Activated CD4-positive, alpha-beta T cell treated with anti-CD3 and anti-CD28 coated beads, Interleukin-2, Interleukin-4, amounts not matched to agents 100 ng/mL and 50 ng/mL, durations not matched to agents 16 hours and 8 hours (primary cell): ENCODE measurements around the gene DOK7.
A peak's percentile ranks its signal among the peaks of the same experiment; 100 is the strongest.
"Not testable (repeated sequence)": the region's sequence is repeated elsewhere in the genome, so short reads cannot be mapped to it uniquely, and the experiment has no call there.

Experiments used
- DNase-seq: peaks from one replicate; pipeline ENCODE4 v3.0.0-alpha.2; 2020; ENCODE audit warnings: low spot score

The DOK7 gene

DNA sequence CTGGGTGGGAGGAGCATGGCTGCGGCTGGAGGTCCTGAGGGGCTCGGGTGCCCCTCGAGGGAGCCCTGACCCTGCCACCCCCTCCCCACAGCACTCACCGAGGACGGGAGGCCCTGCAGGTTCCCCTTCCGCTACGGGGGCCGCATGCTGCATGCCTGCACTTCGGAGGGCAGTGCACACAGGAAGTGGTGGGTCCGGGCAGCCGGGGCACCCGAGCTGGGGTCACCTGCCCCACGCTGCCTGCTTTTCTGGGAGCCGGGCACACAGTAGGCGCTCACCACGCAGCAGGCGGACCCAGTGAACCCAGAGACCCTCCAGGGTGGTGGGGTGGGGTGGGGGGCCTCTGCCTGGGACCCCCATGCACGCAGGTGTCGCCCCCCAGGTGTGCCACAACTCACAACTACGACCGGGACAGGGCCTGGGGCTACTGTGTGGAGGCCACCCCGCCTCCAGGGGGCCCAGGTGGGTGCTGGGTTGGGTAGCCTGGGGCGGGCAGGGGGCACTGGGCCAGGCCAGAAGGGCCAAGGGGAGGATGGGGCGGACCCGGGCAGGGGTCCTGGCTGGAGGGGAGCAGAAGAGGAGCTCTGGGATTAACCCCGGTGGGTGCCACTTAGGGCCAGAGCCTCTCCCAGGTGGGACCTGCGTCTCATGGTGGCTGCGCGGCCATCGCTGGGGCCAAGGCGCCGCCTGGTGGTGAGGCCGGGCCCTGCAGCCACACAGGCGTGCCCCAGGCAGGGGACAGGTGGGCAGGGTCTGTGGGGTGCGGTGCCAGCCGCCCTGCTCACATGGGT lies 20.0 kb upstream of the DOK7 start:
- peak; percentile 58 for DNase-seq

DNA sequence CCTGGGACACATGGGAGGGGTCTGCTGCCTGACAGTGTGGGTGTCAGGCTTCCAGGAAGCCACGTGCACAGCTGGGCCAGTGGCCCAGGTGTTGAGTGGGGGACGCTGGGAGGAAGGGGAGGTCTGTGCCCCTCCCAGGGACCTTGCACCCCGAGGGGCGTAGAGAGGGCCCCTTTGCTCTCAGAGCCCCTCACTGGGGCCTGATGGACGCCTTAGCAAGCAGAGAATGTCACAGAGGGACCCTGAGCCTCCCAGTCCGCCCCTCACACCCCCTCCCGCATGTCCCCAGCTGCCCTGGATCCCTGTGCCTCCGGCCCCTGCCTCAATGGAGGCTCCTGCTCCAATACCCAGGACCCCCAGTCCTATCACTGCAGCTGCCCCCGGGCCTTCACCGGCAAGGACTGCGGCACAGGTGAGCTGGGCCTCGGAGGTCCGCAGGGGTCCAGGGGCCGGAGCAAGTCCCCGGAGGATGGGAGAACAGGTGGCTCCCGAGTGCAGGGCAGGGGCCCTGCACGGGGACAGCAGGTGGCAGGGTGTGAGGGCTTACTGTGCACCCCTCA lies 19.3 kb upstream of the DOK7 start:
- DNase-seq: no peak

DNA sequence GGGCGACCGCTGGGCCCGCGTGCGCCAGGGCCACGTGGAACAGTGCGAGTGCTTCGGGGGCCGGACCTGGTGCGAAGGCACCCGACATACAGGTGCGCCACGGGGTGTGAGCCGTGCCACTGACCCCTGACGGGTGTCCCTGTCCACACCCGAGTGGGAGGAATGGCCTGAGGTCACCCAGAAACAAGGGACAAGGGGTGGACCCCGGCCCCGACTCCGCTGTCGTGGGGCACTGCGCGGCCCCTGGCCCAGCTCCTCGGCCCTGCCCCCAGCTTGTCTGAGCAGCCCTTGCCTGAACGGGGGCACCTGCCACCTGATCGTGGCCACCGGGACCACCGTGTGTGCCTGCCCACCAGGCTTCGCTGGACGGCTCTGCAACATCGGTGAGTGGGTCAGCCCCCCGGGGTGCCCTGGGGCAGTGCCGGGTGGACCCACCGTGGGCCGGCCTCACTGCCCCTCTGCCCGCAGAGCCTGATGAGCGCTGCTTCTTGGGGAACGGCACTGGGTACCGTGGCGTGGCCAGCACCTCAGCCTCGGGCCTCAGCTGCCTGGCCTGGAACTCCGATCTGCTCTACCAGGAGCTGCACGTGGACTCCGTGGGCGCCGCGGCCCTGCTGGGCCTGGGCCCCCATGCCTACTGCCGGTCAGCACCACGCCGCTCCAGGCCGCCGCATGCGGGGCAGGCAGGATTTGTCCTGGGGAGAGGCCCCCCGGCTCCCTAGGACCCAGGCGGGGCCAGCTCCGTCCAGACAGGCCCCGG lies 18.6 kb upstream of the DOK7 start:
- DNase-seq: no peak

DNA sequence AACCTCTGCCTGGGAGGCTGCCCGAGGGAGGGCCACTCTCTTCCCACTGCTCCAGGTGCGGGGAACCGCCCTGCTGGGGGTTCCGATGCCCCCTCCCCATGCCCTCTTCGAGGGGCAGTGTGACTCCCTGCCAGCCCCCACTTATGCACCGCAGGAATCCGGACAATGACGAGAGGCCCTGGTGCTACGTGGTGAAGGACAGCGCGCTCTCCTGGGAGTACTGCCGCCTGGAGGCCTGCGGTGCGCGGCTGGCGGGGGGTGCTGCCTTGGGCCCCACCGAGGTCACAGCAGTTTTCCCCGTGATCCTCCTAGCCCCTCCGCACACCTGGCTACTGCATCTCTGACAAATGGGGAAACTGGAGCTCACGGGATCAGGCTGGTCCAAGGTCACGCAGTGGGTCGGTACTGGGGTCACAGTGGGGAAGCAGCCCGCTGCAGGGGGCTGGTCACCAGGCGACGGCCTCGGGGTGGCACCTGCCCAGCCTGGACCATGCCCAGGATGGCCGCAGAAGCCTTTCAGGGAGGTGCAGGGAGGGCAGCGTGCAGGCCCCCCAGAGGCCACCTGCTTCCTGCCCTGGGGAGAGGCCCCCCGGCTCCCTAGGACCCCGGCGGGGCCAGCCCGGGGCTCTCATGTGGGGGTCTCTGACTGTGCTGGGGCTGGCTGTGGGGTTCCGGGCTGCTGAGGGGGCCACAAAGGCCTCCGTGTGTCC lies 17.8 kb upstream of the DOK7 start:
- DNase-seq: no peak

- DNase-seq: no peak
Measured at GRCh38 chr4:3445829-3446545, 17.1 kb upstream of the DOK7 start.

- no peak for DNase-seq
Measured at GRCh38 chr4:3446631-3447320, 16.3 kb upstream of the DOK7 start.

GRCh38 chr4:3447431-3448395 lies 15.4 kb upstream of the DOK7 start:
- DNase-seq: no peak

DNA sequence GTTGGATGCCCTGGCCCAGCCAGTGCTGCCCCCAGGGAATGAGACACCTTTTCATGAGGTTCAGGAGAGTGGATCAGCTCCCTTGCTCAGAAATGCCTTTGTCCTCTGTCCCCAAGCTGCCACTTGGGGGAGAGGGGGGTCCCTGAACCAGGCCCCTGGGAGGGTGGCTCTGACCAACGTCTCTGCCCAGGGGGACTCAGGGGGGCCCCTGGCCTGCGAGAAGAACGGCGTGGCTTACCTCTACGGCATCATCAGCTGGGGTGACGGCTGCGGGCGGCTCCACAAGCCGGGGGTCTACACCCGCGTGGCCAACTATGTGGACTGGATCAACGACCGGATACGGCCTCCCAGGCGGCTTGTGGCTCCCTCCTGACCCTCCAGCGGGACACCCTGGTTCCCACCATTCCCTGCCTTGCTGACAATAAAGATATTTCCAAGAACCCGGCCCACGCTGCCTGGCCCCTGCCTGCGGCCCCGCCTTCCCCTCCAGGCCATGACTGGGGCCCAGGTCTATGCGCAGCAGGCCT lies 14.0 kb upstream of the DOK7 start:
- DNase-seq: no peak

GRCh38 chr4:3449574-3450534 lies 13.3 kb upstream of the DOK7 start:
- no peak for DNase-seq

- DNase-seq: no peak
Measured at GRCh38 chr4:3450643-3451042, 12.5 kb upstream of the DOK7 start.

- DNase-seq: no peak
Measured at GRCh38 chr4:3451956-3452355, 11.2 kb upstream of the DOK7 start.

DNA sequence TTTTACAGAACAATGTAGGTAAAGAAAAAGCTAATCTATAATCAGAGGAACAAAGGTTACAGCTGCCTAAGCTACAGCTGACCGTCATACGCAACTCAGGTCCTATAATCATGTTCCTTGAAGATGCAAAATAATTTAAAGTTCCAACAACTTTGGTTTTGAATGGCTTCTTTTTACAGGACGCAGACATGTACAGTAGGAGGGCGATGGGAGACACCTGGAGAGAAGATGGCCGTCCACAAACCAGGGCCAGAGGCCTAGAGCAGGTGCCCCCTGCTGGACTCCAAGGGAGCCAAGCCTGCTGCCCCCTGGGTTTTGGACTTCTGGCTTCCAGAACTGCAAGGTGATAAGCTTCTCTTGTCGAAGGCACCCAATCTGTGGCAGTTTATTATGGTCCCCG lies 10.7 kb upstream of the DOK7 start:
- no peak for DNase-seq

DNA sequence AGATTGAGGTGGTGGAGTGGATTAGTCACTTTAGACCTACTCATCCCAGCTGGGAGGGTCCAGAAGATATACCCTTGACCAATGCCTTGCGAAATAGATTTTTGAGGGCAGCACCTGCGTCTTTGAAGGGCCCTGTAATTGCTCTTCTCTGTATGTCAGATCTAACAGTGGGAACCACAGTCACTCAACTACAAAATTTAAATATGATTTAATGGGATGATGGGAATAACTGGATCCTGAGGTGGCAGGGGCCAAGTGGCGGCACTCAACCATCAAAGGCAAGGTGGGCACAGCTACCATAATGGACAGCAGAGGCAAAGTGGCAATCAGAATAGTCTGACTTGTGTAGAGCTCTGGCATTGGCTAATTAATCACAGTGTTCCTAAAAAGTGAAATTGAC lies 7.5 kb upstream of the DOK7 start:
- not testable (repeated sequence) for DNase-seq

DNA sequence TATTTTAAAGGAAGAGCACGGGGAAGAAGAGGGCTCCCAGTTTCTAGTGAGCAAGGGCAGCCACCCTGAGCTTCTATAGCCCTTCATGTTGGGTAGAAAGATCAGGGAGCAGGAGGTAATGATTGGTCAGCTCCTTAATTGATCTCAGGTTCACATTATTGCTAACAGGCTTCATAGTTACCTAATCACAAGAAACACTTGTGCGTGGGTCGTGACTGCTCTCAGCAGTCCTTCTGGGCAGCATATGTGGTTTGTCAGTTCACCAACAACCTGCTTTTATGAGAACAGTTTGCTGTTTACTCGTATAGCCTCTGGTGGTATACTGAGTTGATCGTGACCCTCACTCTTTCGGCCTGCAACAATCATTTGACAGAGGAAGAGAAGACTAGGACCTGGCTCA lies 4.7 kb upstream of the DOK7 start:
- DNase-seq: no peak

DNA sequence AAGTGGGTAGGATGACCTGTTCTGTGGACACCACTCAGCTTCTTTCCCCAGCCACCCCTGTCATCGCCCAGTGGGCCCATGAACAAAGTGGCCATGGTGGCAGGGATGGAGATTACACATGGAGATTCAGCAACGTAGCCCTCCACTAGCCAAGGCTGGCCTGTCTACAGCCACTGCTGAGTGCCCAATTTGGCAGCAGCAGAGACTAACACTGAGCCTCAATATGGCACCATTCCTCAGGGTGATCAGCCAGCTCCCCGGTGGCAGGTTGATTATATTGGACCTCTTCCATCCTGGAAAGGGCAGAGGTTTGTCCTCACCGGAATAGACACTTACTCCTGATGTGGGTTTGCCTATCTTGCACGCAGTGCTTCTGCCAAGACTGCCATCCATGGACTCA lies 4.0 kb upstream of the DOK7 start:
- not testable (repeated sequence) for DNase-seq

DNA sequence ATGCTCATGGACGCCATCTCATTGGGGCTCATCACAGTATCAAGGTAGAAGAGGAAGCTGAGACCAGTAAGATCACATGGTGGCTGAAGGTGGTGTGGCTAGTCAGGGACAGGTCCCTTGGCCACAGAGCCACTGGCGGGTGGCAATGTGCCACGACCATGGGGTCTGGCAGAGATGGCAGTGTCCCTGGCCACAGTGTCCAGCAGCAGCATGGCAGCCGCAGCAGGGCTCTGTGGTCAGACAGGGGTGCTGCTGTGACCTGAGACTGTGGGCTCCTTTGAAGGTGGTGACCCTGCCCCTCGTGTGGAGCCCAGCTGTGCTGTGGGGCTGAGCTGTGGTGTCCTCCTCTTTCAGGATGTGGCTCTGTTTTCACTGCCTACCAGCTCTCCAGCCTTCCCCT lies 2.2 kb upstream of the DOK7 start:
- no peak for DNase-seq

- no peak for DNase-seq
Measured at GRCh38 chr4:3461515-3462291, 1.4 kb upstream of the DOK7 start.

DNA sequence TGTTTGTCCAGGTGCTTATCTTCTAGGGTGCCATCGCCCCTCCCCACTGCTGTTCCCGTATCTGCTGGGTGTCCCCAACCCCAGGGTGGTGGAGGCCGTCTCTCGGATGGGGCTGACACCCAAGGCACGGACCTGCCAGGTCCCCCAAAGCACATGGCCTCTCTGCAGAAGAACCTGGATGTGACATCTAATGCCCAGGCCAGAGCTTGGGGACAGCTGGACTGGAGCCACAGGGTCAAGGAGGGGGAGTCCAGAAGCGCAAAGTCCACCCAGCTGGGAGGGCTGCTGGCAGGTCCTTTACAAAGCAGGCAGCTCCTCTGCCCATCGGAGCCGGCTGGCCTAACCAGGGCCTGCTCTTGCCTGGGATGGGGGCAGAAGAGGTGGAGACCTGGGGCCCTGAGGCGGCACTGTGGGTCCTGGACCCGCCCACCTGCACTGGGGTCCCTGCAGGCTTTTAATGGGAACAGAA lies 751 bp upstream of the DOK7 start:
- no peak for DNase-seq
